ENCODE data around the gene DIS3L2. TPM values are rescaled to one million over a fixed set of nuclear protein-coding genes. Genes with fewer than 3 reads are reported as not detected.

DIS3L2 gene
- total RNA-seq, 1 experiment from 2014 or later: 28.5 TPM

DNA sequence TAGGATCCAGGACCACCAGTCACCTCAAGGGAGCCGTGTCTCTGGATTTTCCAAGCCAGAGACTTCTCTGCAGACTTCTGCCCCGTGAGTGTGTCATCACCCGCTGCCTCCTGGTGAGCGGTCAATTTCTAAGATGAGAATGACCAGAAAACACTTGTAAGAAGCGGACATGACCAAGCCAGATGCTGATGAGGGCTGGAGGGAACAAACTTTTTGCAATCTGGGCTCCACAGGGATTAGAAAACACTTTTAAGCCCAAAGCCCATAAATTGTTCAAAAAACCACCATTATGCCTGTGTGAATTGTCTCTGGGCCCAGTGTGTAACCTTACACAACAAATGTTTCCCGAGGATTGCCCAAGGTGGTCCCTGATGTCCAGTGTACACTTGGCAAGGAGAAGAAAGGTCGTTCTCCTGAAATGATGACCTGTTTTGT is 30.0 kb upstream of the DIS3L2 start:
- H3K27ac Mint-ChIP-seq: no peak overlapping the region
- no peak overlapping the region for H3K4me3 Mint-ChIP-seq
- H3K9me3 Mint-ChIP-seq: no peaks in the 10 kb centered on the region
- H3K27me3 Mint-ChIP-seq (ENCODE audit: low read depth): peaks cover 33% of the 10 kb centered on the region
- TF ChIP-seq, protein P1, sequence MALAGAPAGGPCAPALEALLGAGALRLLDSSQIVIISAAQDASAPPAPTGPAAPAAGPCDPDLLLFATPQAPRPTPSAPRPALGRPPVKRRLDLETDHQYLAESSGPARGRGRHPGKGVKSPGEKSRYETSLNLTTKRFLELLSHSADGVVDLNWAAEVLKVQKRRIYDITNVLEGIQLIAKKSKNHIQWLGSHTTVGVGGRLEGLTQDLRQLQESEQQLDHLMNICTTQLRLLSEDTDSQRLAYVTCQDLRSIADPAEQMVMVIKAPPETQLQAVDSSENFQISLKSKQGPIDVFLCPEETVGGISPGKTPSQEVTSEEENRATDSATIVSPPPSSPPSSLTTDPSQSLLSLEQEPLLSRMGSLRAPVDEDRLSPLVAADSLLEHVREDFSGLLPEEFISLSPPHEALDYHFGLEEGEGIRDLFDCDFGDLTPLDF (CRISPR knock-in tag; IDR thresholded peaks at IDR 0.05): no peak
- TF ChIP-seq, protein P2, sequence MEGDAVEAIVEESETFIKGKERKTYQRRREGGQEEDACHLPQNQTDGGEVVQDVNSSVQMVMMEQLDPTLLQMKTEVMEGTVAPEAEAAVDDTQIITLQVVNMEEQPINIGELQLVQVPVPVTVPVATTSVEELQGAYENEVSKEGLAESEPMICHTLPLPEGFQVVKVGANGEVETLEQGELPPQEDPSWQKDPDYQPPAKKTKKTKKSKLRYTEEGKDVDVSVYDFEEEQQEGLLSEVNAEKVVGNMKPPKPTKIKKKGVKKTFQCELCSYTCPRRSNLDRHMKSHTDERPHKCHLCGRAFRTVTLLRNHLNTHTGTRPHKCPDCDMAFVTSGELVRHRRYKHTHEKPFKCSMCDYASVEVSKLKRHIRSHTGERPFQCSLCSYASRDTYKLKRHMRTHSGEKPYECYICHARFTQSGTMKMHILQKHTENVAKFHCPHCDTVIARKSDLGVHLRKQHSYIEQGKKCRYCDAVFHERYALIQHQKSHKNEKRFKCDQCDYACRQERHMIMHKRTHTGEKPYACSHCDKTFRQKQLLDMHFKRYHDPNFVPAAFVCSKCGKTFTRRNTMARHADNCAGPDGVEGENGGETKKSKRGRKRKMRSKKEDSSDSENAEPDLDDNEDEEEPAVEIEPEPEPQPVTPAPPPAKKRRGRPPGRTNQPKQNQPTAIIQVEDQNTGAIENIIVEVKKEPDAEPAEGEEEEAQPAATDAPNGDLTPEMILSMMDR (IDR thresholded peaks at IDR 0.05): no peak
- TF ChIP-seq STAT6 (CRISPR knock-in tag; conservative IDR thresholded peaks at IDR 0.05; ENCODE audit: low read depth) (no peak), GABPB1 (CRISPR knock-in tag; IDR thresholded peaks at IDR 0.05) (no peak)
- no peaks in the 10 kb centered on the region for H3K36me3 Mint-ChIP-seq
- POLR2A ChIA-PET: interaction anchor here (1.6 kb wide), 1 partner anchor 30 kb away, joined by 4 read pairs; the partner anchor contains the start of gene DIS3L2
- no peak for DNase-seq (ENCODE audit: low spot score)
- ATAC-seq: no peak
- H3K4me1 Mint-ChIP-seq: peaks cover 5% of the 10 kb centered on the region
- CTCF ChIA-PET: interaction anchor here (0.9 to 7.4 kb wide), 7 partner anchors 23 to 396 kb away, joined by 3 to 80 read pairs (median 7); no protein-coding TSS in a partner anchor

- ATAC-seq: no peak
- Mint-ChIP-seq H3K27me3 (ENCODE audit: low read depth) (peaks cover 22% of the 10 kb centered on the region), H3K9me3 (no peaks in the 10 kb centered on the region), H3K36me3 (no peaks in the 10 kb centered on the region), H3K4me3 (no peak overlapping the region), H3K4me1 (no peaks in the 10 kb centered on the region), H3K27ac (no peak overlapping the region)
- CTCF ChIA-PET: interaction anchor here (1.0 to 1.4 kb wide), 2 partner anchors 11 to 32 kb away, joined by 3 read pairs; no protein-coding TSS in a partner anchor
- no peak for DNase-seq (ENCODE audit: low spot score)
- POLR2A ChIA-PET: no interaction called here
- TF ChIP-seq RELA (CRISPR knock-in tag; IDR thresholded peaks at IDR 0.05; ENCODE audit: borderline replicate concordance): no peak
- TF ChIP-seq SMAD3 (CRISPR knock-in tag; IDR thresholded peaks at IDR 0.05; ENCODE audit: borderline replicate concordance): no peak
- no peak for TF ChIP-seq NR1H2 (CRISPR knock-in tag; IDR thresholded peaks at IDR 0.05)
- no peak for TF ChIP-seq FOXP4 (CRISPR knock-in tag; IDR thresholded peaks at IDR 0.05)
- no peak for TF ChIP-seq ZNF219 (CRISPR knock-in tag; IDR thresholded peaks at IDR 0.05; ENCODE audit: borderline replicate concordance)
- TF ChIP-seq TEAD4 (CRISPR knock-in tag; IDR thresholded peaks at IDR 0.05): no peak
- no peak for TF ChIP-seq RORB (CRISPR knock-in tag; IDR thresholded peaks at IDR 0.05)
- TF ChIP-seq, protein P3, sequence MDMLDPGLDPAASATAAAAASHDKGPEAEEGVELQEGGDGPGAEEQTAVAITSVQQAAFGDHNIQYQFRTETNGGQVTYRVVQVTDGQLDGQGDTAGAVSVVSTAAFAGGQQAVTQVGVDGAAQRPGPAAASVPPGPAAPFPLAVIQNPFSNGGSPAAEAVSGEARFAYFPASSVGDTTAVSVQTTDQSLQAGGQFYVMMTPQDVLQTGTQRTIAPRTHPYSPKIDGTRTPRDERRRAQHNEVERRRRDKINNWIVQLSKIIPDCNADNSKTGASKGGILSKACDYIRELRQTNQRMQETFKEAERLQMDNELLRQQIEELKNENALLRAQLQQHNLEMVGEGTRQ (CRISPR knock-in tag; IDR thresholded peaks at IDR 0.05): no peak
- TF ChIP-seq SOX15 (CRISPR knock-in tag; IDR thresholded peaks at IDR 0.05): no peak
- no peak for TF ChIP-seq SMAD4 (CRISPR knock-in tag; IDR thresholded peaks at IDR 0.05)
- no peak for TF ChIP-seq CBFB (CRISPR knock-in tag; IDR thresholded peaks at IDR 0.05; ENCODE audit: low read depth)
- TF ChIP-seq, protein P4, sequence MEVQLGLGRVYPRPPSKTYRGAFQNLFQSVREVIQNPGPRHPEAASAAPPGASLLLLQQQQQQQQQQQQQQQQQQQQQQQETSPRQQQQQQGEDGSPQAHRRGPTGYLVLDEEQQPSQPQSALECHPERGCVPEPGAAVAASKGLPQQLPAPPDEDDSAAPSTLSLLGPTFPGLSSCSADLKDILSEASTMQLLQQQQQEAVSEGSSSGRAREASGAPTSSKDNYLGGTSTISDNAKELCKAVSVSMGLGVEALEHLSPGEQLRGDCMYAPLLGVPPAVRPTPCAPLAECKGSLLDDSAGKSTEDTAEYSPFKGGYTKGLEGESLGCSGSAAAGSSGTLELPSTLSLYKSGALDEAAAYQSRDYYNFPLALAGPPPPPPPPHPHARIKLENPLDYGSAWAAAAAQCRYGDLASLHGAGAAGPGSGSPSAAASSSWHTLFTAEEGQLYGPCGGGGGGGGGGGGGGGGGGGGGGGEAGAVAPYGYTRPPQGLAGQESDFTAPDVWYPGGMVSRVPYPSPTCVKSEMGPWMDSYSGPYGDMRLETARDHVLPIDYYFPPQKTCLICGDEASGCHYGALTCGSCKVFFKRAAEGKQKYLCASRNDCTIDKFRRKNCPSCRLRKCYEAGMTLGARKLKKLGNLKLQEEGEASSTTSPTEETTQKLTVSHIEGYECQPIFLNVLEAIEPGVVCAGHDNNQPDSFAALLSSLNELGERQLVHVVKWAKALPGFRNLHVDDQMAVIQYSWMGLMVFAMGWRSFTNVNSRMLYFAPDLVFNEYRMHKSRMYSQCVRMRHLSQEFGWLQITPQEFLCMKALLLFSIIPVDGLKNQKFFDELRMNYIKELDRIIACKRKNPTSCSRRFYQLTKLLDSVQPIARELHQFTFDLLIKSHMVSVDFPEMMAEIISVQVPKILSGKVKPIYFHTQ (CRISPR knock-in tag; IDR thresholded peaks at IDR 0.05): no peak
- TF ChIP-seq CREM (CRISPR knock-in tag; IDR thresholded peaks at IDR 0.05): no peak
- TF ChIP-seq GRHL2 (CRISPR knock-in tag; IDR thresholded peaks at IDR 0.05; ENCODE audit: insufficient replicate concordance, severe bottlenecking): no peak
- no peak for TF ChIP-seq TCF7 (CRISPR knock-in tag; IDR thresholded peaks at IDR 0.05; ENCODE audit: low read depth)
- TF ChIP-seq, protein P5, sequence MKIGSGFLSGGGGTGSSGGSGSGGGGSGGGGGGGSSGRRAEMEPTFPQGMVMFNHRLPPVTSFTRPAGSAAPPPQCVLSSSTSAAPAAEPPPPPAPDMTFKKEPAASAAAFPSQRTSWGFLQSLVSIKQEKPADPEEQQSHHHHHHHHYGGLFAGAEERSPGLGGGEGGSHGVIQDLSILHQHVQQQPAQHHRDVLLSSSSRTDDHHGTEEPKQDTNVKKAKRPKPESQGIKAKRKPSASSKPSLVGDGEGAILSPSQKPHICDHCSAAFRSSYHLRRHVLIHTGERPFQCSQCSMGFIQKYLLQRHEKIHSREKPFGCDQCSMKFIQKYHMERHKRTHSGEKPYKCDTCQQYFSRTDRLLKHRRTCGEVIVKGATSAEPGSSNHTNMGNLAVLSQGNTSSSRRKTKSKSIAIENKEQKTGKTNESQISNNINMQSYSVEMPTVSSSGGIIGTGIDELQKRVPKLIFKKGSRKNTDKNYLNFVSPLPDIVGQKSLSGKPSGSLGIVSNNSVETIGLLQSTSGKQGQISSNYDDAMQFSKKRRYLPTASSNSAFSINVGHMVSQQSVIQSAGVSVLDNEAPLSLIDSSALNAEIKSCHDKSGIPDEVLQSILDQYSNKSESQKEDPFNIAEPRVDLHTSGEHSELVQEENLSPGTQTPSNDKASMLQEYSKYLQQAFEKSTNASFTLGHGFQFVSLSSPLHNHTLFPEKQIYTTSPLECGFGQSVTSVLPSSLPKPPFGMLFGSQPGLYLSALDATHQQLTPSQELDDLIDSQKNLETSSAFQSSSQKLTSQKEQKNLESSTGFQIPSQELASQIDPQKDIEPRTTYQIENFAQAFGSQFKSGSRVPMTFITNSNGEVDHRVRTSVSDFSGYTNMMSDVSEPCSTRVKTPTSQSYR (CRISPR knock-in tag; IDR thresholded peaks at IDR 0.05): no peak
Observed at GRCh38 chr2:231932711-231932970, 28.9 kb upstream of the DIS3L2 start.

Measured in WTC11 (cell line).